Measurements from ENCODE around the gene MSRB3. TPM values are rescaled to one million over a fixed set of nuclear protein-coding genes. Genes with fewer than 3 reads are reported as not detected.

MSRB3 gene
- total and polyA plus RNA-seq, 7 donors = 6.2 to 232 (median 159) TPM

DNA sequence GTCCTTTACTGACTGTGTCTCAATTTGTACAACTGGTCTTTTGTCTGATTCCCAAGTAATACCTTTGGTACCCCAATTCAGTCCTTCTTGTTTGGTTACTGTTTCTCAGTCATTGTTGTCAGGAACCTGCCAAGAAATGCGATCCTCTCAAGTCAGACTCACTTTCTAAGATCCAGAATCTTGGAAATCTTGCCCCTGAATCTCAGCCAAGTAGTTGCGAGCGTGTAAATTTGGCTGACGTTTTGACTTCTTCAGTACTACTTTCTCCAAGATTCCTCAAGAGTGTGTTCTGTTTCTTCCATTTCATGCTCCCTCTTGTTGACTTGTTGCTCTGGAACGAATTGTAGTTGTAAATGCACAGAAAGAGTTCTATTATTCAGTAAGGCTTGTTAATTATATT is 114.0 kb downstream of the MSRB3 start:
- intact Hi-C loops (cut with DNase I) = no loop called here
- 67 to 70% methylated on average over 5 of the region's 5 CpGs for WGBS, 2 donors
- Histone ChIP-seq H3K27me3 (no peaks in the 10 kb centered on the region), H3K9me3 (peaks cover 0 to 2% (median 0%) of the 10 kb centered on the region in 4 donors), H3K27ac (no peak overlapping the region), H3K36me3 (no peaks in the 10 kb centered on the region), H3K4me3 (no peak overlapping the region), H3K4me1 (peaks cover 0 to 27% (median 13%) of the 10 kb centered on the region in 4 donors)
- DNase-seq = no peak
- TF ChIP-seq EP300 (IDR thresholded peaks at IDR 0.05) (no peak), CTCF (IDR thresholded peaks at IDR 0.05) (no peak), POLR2AphosphoS5 (IDR thresholded peaks at IDR 0.05) (no peak), POLR2A (IDR thresholded peaks at IDR 0.05) (no peak)

DNA sequence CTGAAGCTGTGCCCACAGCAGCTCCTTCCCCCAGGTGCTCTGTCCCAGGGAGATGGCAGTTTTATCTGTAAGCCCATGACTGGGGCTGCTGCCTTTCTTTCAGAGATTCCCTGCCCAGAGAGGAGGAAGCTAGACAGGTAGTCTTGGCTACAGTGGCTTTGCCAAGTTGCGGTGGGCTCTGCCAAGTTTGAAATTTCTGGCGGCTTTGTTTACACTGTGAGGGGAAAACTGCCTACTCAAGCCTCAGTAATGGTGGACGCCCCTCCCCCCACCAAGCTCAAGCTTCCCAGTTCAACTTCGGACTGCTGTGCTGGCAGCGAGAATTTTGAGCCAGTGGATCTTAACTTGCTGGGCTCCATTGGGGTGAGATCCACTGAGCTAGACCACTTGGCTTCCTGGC is 124.7 kb downstream of the MSRB3 start:
- no peak overlapping the region for H3K4me3 ChIP-seq
- DNase-seq = peak; percentile 62
- H3K36me3 ChIP-seq = no peaks in the 10 kb centered on the region
- H3K9me3 ChIP-seq = peaks cover 0 to 2% (median 0%) of the 10 kb centered on the region in 4 donors
- peaks cover 0 to 6% (median 0%) of the 10 kb centered on the region in 4 donors for H3K4me1 ChIP-seq
- TF ChIP-seq EP300 (IDR thresholded peaks at IDR 0.05) (no peak), POLR2AphosphoS5 (IDR thresholded peaks at IDR 0.05) (no peak)
- WGBS, 2 donors = 85 to 89% methylated on average over 5 of the region's 5 CpGs
- intact Hi-C loops (cut with DNase I) = no loop called here
- H3K27me3 ChIP-seq = no peaks in the 10 kb centered on the region
- H3K27ac ChIP-seq = no peak overlapping the region

GRCh38 chr12:65407388-65408149 is 129.1 kb downstream of the MSRB3 start:
- Histone ChIP-seq H3K4me3 (no peak overlapping the region), H3K4me1 (peaks cover 0 to 19% (median 13%) of the 10 kb centered on the region in 4 donors), H3K27me3 (no peaks in the 10 kb centered on the region), H3K27ac (no peak overlapping the region), H3K9me3 (no peaks in the 10 kb centered on the region), H3K36me3 (no peaks in the 10 kb centered on the region)
- no peak for DNase-seq
- TF ChIP-seq POLR2A (IDR thresholded peaks at IDR 0.05) = no peak
- no peak for TF ChIP-seq EP300 (IDR thresholded peaks at IDR 0.05)
- TF ChIP-seq POLR2AphosphoS5 (IDR thresholded peaks at IDR 0.05) = no peak
- TF ChIP-seq CTCF (IDR thresholded peaks at IDR 0.05) = no peak
- intact Hi-C loops (cut with DNase I) = no loop called here
- WGBS, 2 donors = 86 to 87% methylated on average over 4 of the region's 4 CpGs

DNA sequence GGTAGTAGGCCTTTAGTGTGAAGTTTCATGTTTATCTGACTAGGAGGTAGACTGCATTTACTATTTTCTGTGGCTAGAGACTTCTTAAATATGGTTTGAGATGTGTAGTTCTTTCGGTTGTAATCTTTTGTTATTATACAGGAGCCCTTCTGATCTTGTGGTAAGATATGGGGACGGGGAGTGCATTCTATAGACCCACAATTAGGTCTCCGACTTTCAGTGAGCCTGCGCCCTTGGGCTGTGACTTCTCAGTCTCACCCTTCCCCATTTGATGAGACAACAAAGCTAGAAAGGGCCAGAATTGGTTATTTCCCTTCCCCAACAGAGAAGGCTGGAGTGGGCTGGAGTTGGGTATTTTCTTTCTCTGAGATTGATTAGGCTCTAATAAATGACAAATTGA is 130.0 kb downstream of the MSRB3 start:
- no peak for DNase-seq
- H3K4me1 ChIP-seq = peaks cover 0 to 18% (median 10%) of the 10 kb centered on the region in 4 donors
- no peaks in the 10 kb centered on the region for H3K9me3 ChIP-seq
- no peaks in the 10 kb centered on the region for H3K36me3 ChIP-seq
- TF ChIP-seq EP300 (IDR thresholded peaks at IDR 0.05) (no peak), POLR2A (IDR thresholded peaks at IDR 0.05) (no peak)
- H3K27ac ChIP-seq = no peak overlapping the region
- no peak overlapping the region for H3K4me3 ChIP-seq
- intact Hi-C loops (cut with DNase I) = no loop called here
- 92 to 93% methylated on average over 4 of the region's 4 CpGs for WGBS, 2 donors
- no peaks in the 10 kb centered on the region for H3K27me3 ChIP-seq

GRCh38 chr12:65409726-65410125 is 131.2 kb downstream of the MSRB3 start:
- Histone ChIP-seq H3K4me1 (peaks cover 0 to 18% (median 10%) of the 10 kb centered on the region in 4 donors), H3K27me3 (no peaks in the 10 kb centered on the region), H3K36me3 (no peaks in the 10 kb centered on the region), H3K27ac (no peak overlapping the region), H3K4me3 (no peak overlapping the region), H3K9me3 (no peaks in the 10 kb centered on the region)
- intact Hi-C loops (cut with DNase I) = no loop called here
- WGBS, 2 donors = 87 to 93% methylated on average over 1 of the region's 1 CpG
- DNase-seq = no peak
- TF ChIP-seq EP300 (IDR thresholded peaks at IDR 0.05) (no peak), CTCF (IDR thresholded peaks at IDR 0.05) (no peak), POLR2A (IDR thresholded peaks at IDR 0.05) (no peak), POLR2AphosphoS5 (IDR thresholded peaks at IDR 0.05) (no peak)
